CD4-positive, alpha-beta T cell (primary cell): ENCODE data around the gene ECHDC3. TPM values are rescaled to one million over a fixed set of nuclear protein-coding genes. Genes with fewer than 3 reads are reported as not detected.

Experiments
- ATAC-seq: fragments of 200-7000 bp; cut with Tn5 transposase; one replicate; pipeline ENCODE4 v1.10.0; 2022; ENCODE audit warnings: mild to moderate bottlenecking; ENCODE audit not compliant: poor library complexity
- CTCF ChIA-PET: fragments of 350-600 bp; sonication (Branson Sonifier 250); formaldehyde crosslinking; loops from one replicate; lab custom pipeline; 2021; ENCODE audit warnings: antibody characterized with exemption, inconsistent platforms; lab: Charles Lee
- POLR2A ChIA-PET: fragments of 350-600 bp; sonication (Branson Sonifier 250); formaldehyde crosslinking; loops from one replicate; lab custom pipeline; 2021; ENCODE audit warnings: antibody characterized with exemption, inconsistent platforms; lab: Charles Lee
- DNase-seq, 14 experiments: peaks; one replicate each; pipeline ENCODE4 v3.0.0-alpha.2; 2013 to 2020; ENCODE audit warnings: mixed read lengths in 2 of 14
- H3K27ac ChIP-seq, 2 donors: one replicate each; pipeline versions ENCODE4 v1.5.1 to v1.7.0; 2013; ENCODE audit warnings: low read length in 2 of 2, low read depth in 1 of 2, mild to moderate bottlenecking in 1 of 2
- H3K27me3 ChIP-seq, 2 experiments: 1 replicate in 1 of 2; 2 replicates in 1 of 2; pipeline versions ENCODE4 v1.6.1 to v1.7.0; 2013; ENCODE audit warnings: low read length in 2 of 2, control low read depth in 1 of 2, mild to moderate bottlenecking in 1 of 2, moderate library complexity in 1 of 2; ENCODE audit not compliant: insufficient read depth in 2 of 2, control insufficient read depth in 1 of 2
- H3K36me3 ChIP-seq: one replicate; pipeline ENCODE4 v1.6.1; 2013; ENCODE audit warnings: low read length, control low read depth; ENCODE audit not compliant: insufficient read depth
- H3K4me1 ChIP-seq: one replicate; pipeline ENCODE4 v1.6.1; 2013; ENCODE audit warnings: low read length, control low read depth; ENCODE audit not compliant: insufficient read depth
- H3K4me3 ChIP-seq: one replicate; pipeline ENCODE4 v1.5.1; 2013; ENCODE audit warnings: mild to moderate bottlenecking, low read length, moderate library complexity
- H3K9me3 ChIP-seq, 2 experiments: 1 replicate in 1 of 2; 2 replicates in 1 of 2; pipeline versions ENCODE4 v1.6.1 to v1.7.0; 2013; ENCODE audit warnings: low read length in 2 of 2, mild to moderate bottlenecking in 2 of 2, control low read depth in 1 of 2, moderate library complexity in 1 of 2; ENCODE audit not compliant: control insufficient read depth in 1 of 2, insufficient read depth in 1 of 2
- H3K27ac Mint-ChIP-seq: one replicate; pipeline ENCODE4 v1.8.0; 2020; ENCODE audit warnings: mixed read lengths
- H3K27me3 Mint-ChIP-seq: one replicate; pipeline ENCODE4 v1.8.0; 2021; ENCODE audit warnings: mixed read lengths
- H3K36me3 Mint-ChIP-seq: one replicate; pipeline ENCODE4 v1.8.0; 2021; ENCODE audit warnings: low read depth, mixed read lengths
- H3K4me1 Mint-ChIP-seq: one replicate; pipeline ENCODE4 v1.8.0; 2021; ENCODE audit warnings: low read depth, mixed read lengths
- H3K4me3 Mint-ChIP-seq: one replicate; pipeline ENCODE4 v1.8.0; 2020; ENCODE audit warnings: mild to moderate bottlenecking, mixed read lengths
- H3K9me3 Mint-ChIP-seq: one replicate; pipeline ENCODE4 v1.8.0; 2020; ENCODE audit warnings: mixed read lengths
- CTCF ChIP-seq: fragments of 200-600 bp; IDR thresholded peaks from one replicate; pipeline ENCODE4 v1.8.0; 2022; ENCODE audit warnings: antibody characterized with exemption, mild to moderate bottlenecking
- intact Hi-C, 2 experiments: fragments of 100-400 bp; cut with DNase I in 1 of 2; cut with micrococcal nuclease in 1 of 2; formaldehyde crosslinking; loops; one replicate each; pipeline versions ENCODE4 v1.15.1 to v1.9.0; 2023 to 2025; cut with DNase I, micrococcal nuclease
- total RNA-seq, 174 experiments: library from RNA in 2 of 174; stranded (reverse) in 2 of 174; gene quantifications; one replicate each; pipeline ENCODE4 v1.2.3 and lab custom pipeline; 2021 to 2026

ECHDC3 gene
- total RNA-seq, 2 experiments from 2014 or later, result 1.5 to 1.6 TPM

GRCh38 chr10:11748866-11749265 is 6.7 kb downstream of the ECHDC3 start:
- Histone ChIP-seq H3K4me3 (no peak overlapping the region), H3K27me3 (no peaks in the 10 kb centered on the region), H3K36me3 (no peaks in the 10 kb centered on the region), H3K4me1 (no peaks in the 10 kb centered on the region), H3K27ac (no peak overlapping the region), H3K9me3 (no peaks in the 10 kb centered on the region)
- H3K4me1 Mint-ChIP-seq, result peaks cover under 1% of the 10 kb centered on the region
- no peak for TF ChIP-seq CTCF
- DNase-seq, result no peak
- ChIA-PET POLR2A (no interaction called here), CTCF (no interaction called here)
- no peaks in the 10 kb centered on the region for H3K27me3 Mint-ChIP-seq
- H3K27ac Mint-ChIP-seq, result no peak overlapping the region
- peaks cover 6% of the 10 kb centered on the region for H3K36me3 Mint-ChIP-seq
- no peaks in the 10 kb centered on the region for H3K9me3 Mint-ChIP-seq
- ATAC-seq, result no peak
- intact Hi-C loops, result no loop called here
- H3K4me3 Mint-ChIP-seq, result no peak overlapping the region

- Mint-ChIP-seq H3K27ac (no peak overlapping the region), H3K27me3 (no peaks in the 10 kb centered on the region), H3K4me1 (no peaks in the 10 kb centered on the region), H3K36me3 (peaks cover 6% of the 10 kb centered on the region), H3K4me3 (no peak overlapping the region), H3K9me3 (no peaks in the 10 kb centered on the region)
- no peak overlapping the region for H3K27ac ChIP-seq
- POLR2A ChIA-PET, result no interaction called here
- ATAC-seq (no peak), DNase-seq (no peak)
- intact Hi-C loops, result no loop called here
- no peaks in the 10 kb centered on the region for H3K27me3 ChIP-seq
- CTCF ChIA-PET, result no interaction called here
- H3K4me3 ChIP-seq, result no peak overlapping the region
- no peaks in the 10 kb centered on the region for H3K9me3 ChIP-seq
- TF ChIP-seq CTCF, result no peak
- no peaks in the 10 kb centered on the region for H3K4me1 ChIP-seq
- no peaks in the 10 kb centered on the region for H3K36me3 ChIP-seq
These were observed 8.2 kb downstream of the ECHDC3 start for GRCh38 chr10:11750420-11750819.

GRCh38 chr10:11754173-11754572 is 12.0 kb downstream of the ECHDC3 start:
- ATAC-seq (no peak), DNase-seq (no peak)
- Histone ChIP-seq H3K27me3 (no peaks in the 10 kb centered on the region), H3K4me1 (no peaks in the 10 kb centered on the region), H3K9me3 (no peaks in the 10 kb centered on the region), H3K27ac (no peak overlapping the region), H3K36me3 (no peaks in the 10 kb centered on the region), H3K4me3 (no peak overlapping the region)
- no peak overlapping the region for H3K4me3 Mint-ChIP-seq
- ChIA-PET CTCF (no interaction called here), POLR2A (no interaction called here)
- H3K9me3 Mint-ChIP-seq, result no peaks in the 10 kb centered on the region
- intact Hi-C loops, result no loop called here
- H3K27ac Mint-ChIP-seq, result no peak overlapping the region
- H3K4me1 Mint-ChIP-seq, result peaks cover 6% of the 10 kb centered on the region
- no peaks in the 10 kb centered on the region for H3K27me3 Mint-ChIP-seq
- peaks cover 6% of the 10 kb centered on the region for H3K36me3 Mint-ChIP-seq
- TF ChIP-seq CTCF, result no peak
